GM19239 (cell line): ENCODE results near the gene SNCAIP.
"Not testable (repeated sequence)": the region's sequence is repeated elsewhere in the genome, so short reads cannot be mapped to it uniquely, and the experiment has no call there.

Experiments used
- DNase-seq: peaks from one replicate; pipeline ENCODE4 v3.0.0; 2011; ENCODE audit warnings: low spot score; ENCODE audit not compliant: insufficient read length
- FAIRE-seq: peaks from 2 replicates; lab custom pipeline; 2011; peaks lifted over from hg19 to GRCh38; lab: Jason Lieb, UNC

SNCAIP gene

DNA sequence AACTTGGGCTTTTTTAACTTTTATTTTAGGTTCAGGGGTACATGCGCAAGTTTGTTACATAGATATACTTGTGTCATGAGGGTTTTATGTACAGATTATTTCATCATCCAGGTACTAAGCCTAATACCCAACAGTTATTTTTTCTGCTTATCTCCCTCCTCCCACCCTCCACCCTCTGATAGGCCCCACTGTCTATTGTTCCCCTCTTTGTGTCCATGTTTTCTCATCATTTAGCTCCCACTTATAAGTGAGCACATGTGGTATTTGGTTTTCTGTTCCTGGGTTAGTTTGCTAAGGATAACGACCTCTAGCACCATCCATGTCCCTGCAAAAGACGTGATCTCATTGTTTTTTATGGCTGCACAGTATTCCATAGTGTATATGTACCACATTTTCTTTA lies 172.1 kb downstream of the SNCAIP start:
- DNase-seq = no peak
- FAIRE-seq = no peak

DNA sequence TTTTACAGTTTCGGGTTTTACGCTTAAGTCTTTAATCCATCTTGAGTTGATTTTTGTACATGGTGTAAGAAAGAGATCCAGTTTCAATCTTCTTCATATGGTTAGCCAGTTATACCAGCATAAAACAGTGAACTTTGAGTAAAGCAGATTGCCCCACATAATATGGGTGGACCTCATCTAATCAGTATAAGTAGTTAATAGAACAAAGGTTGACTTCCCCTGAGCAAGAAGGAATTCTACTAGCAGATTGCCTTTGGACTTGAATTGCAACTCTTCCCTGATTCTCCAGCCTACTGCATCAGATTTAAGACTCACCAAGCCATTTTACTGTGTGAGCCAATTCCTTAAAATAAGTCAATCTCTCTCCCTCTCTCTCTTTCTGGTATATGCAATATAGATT lies 173.2 kb downstream of the SNCAIP start:
- no peak for DNase-seq
- no peak for FAIRE-seq

DNA sequence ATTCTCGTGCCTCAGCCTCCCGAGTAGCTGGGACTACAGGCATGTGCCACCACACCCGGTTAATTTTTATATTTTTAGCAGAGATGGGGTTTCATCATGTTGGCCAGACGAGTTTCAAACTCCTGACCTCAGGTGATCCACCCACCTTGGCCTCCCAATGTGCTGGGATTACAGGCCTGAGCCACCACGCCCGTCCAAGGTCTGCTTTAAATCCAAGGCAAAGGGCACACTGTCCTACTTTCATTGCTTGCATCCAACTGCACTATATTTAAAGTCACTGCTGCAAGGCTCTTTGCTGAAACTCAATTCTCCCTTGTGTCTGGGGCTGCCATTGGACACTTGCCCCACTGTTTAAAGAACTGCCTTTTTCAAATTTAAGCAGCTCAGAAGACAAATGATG lies 174.6 kb downstream of the SNCAIP start:
- DNase-seq, FAIRE-seq: not testable (repeated sequence)

DNA sequence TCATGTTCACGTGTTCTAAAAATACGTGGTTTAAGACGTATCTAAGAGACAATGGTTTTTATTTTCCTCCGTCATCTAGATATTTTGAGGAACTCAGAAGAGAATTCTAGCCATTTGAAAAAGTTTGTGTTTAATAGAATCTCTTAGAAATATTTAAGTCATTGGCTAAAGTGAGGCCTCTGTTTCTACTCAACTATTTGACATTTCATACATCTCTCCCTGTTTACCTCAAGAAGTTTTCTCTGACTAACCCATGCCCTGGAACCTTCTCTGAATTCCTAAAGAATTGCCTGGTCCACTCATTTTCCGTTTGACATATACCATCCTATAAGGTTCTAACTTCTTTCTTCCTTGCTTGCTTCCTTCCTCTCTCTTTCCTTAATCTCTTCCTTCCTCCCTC lies 178.7 kb downstream of the SNCAIP start:
- DNase-seq (no peak), FAIRE-seq (no peak)

DNA sequence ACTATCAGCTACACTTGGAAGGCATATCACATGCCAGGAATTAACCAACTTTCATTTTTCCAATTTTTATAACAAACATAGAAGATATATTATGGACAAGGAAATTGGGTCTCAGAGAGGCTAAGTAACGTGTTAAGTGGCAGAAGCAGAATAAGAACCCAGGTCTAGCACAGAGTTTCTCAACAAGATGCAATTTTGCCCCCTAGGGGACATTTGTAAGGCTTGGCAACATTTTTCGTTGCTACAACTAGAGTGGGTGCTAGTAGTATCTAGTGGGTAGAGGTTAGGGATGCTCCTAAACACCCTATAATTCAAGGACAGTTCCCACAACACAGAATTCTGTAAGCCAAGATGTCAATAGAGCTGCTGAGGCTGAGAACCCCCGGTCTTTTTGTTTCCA lies 180.6 kb downstream of the SNCAIP start:
- DNase-seq (no peak), FAIRE-seq (no peak)

DNA sequence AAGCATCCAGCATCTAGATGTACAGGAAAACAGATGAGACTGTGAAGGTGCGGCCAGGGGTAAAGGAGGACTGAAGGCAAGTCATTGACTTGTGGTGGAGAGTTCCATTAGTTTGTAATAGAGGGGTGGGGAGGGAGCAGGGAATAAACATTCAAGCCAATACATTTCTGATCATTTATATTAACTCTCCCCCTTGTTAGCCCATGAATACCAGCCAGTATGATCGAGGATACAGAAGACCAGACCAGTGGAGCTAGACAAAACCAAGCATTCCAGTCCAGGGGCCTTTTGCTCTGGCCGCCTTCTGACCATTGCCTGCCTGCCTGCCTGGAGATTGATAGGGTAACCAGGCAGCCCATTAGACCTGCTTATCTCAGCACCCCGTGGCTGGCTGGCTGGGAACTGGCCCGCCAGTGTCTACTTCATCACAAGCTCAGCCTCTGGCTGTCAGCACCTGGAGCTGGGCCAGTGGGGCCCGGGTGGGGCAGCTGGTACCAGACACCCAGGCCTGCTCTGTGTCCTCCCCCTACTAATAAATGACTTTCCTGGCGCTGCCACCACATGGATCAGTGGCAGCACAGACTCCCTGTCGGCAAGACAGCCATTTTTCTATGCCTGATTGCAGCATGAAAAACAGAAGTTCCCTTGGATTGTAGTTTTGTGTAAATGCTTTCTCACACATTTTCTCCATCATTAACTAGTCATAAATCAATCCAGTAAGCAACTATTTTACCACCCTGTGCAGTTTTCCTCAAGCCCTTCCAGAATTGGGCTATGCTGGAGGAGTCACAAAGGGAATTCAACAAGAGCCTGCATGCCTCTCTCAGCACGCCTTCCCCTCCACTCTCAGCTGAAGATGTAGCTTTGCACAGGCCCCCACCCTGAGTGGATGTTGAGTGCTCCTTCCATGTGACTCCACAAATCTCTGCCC lies 181.3 kb downstream of the SNCAIP start:
- DNase-seq (no peak), FAIRE-seq (no peak)

DNA sequence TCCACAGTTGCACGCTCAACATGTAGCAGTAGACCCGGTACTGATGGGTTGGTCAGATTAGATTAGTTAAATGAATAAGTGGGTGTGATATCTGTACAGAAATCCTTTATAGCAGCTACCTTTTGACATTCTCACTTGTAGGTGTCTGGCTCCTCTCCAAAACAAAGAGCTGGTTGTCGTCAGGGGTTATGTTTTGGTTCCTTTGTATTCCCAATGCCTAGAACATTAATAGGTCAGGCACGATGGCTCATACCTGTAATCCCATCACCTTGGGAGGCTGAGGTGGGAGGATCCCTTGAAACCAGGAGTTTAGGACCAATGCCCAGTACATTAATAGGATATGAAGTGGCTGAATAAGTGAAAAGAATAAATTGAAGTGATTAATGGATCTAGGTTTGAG lies 182.1 kb downstream of the SNCAIP start:
- DNase-seq (no peak), FAIRE-seq (no peak)

DNA sequence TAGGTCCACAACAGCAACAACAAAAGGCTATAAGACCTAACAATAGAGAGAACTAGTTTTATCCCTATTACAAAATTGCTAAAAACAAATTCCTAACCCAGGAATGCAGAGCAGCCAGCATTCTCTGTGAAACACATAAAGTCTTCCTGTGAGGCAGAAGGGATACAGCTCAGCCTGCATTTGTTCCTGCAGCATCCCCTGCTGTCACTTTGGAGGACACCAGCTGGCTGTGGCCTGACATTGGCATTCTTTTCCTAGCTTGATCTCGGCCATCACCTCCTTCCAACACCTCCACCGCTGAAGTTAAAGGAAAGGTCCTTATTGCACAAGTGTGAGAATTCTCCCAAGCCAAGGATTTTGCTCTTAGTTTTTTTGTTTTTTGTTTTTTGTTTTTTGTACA lies 186.1 kb downstream of the SNCAIP start:
- FAIRE-seq (no peak), DNase-seq (no peak)

DNA sequence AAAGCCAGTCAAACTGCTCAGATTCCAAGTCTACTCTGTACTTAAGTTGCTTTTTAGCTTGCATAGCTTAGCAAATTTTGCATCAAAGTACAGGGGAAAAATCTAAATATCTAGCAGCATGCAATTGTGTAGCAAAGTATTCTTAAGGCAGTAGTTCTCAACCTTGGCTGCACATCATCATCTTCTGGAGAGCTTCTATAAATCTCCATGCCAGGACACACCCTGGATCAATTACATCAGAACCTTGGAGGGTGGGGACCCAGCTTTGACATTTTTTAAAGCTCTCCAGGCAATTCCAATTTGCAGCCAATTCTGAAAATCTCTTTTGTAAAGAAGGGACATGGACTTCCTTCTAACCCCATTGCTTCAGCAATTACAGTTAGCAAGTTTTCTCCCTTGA lies 187.5 kb downstream of the SNCAIP start:
- FAIRE-seq = no peak

DNA sequence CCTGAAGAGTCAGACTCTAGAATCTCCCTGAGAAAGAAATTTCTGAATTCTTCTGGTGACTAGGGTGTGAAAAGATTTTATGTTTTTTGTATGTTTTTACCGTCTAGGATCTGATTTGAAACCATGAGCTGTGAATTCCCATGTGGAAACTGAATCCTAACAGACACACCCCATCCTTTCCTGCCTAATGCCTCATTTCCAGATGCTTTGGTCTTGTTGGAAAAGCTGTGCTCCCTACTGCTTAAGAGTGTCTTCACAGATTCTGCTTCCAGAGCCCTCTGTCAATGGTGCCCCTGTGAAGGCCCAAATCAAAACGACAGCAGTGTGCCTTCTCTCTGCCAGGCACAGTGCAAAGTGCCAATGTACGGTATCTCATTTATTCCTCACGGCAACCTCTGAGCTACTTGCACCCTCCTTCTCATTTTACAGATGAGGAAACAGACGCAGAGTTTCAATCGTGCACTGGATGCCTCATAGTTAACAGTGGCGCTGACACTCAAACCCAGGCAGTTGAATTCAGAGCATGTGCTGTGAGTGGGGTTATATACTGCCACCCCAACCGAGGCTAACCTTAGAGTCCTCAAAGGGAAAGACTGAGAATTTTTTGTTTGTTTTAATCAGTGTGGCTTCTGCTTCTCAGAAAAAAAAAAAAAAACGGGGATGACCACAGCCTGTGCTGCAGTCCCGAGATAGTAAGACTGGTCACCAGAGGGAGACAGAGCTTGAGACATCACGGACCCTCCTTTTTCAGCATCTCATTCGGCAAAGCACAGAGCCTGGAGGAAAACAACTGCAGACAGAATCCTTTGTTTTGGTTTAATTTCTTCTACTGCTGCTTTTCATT lies 188.4 kb downstream of the SNCAIP start:
- no peak for DNase-seq
- FAIRE-seq = no peak

More for the DNA sequence above, 187.5 kb downstream of the SNCAIP start:
- no peak for DNase-seq

DNA sequence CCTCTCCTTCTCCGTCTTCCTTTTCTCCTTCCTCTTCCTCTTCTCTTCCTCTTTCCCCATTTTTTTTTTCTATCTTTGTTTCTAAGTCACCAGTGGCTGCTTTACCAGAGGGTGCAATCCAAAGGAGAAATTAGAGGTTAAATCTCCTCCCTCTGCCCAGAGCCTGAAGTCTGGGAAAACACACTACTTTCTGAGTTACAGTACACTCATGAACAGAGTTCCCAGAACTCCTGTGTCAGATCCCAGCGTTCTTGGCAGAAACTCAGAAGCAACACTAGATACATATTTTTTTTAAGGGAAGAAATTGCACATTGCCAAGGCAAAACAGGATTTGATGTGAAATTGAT lies 189.0 kb downstream of the SNCAIP start:
- FAIRE-seq = no peak
- DNase-seq = no peak

DNA sequence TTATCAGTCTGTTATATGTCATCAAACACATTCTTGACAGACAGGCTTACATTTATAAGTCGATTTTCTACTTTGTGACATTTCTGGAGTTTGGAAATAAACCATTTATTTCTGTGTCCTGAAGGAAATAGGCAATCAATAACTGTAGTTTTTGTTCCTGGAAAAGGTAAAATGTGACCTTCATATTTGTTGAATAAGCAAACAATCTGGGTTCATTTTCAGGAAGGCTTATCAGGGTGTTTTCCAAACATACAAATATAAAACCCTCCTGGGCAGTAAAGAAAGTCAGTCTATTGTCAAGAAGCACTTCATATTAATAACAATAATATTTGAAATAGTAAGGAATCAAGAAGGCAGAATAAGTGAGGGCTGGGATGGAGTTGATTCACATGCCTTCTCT lies 195.0 kb downstream of the SNCAIP start:
- FAIRE-seq (no peak), DNase-seq (no peak)

DNA sequence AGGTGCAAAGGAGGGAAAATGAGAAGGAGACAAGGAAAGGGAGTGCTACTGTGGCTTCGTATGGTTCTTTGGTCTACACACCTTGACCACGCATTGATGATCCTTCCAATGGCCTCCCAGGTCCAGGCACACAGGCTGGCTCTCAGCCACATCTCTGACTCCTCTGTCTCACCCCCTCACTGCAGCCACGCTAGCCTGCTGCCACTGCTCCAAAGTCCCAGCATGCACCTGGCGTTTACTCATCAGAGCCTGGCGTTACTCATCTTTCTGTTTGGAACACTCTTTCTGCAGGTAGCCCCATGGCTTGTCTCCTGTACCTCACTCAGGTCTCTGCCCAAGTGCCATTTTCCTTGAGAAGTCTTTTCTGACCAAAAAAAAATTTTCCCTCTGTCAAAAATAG lies 195.5 kb downstream of the SNCAIP start:
- no peak for FAIRE-seq
- DNase-seq = no peak

DNA sequence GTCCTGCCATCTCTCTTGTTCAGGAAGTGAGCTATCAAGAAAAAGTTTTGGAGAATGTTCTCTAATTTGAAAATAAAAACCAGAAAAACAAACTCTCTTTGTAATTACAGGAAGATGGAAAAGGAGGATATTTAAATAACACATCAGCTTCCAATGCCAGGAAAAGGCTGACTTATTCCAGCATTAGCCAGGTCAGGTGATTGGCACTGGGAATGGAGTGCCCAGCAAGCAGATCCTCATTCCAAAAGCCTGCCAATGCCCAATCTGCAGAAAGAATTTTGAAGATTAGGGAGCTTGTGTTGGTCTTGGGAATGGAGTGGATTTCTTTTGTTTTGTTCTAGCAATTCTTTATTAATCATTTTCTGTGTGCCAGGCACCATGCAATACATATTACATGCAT lies 196.6 kb downstream of the SNCAIP start:
- FAIRE-seq (no peak), DNase-seq (no peak)
